ENCODE data around the gene SYCE3.
"Not testable (repeated sequence)": the region's sequence is repeated elsewhere in the genome, so short reads cannot be mapped to it uniquely, and the experiment has no call there.

Gene SYCE3, protein sequence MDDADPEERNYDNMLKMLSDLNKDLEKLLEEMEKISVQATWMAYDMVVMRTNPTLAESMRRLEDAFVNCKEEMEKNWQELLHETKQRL

DNA sequence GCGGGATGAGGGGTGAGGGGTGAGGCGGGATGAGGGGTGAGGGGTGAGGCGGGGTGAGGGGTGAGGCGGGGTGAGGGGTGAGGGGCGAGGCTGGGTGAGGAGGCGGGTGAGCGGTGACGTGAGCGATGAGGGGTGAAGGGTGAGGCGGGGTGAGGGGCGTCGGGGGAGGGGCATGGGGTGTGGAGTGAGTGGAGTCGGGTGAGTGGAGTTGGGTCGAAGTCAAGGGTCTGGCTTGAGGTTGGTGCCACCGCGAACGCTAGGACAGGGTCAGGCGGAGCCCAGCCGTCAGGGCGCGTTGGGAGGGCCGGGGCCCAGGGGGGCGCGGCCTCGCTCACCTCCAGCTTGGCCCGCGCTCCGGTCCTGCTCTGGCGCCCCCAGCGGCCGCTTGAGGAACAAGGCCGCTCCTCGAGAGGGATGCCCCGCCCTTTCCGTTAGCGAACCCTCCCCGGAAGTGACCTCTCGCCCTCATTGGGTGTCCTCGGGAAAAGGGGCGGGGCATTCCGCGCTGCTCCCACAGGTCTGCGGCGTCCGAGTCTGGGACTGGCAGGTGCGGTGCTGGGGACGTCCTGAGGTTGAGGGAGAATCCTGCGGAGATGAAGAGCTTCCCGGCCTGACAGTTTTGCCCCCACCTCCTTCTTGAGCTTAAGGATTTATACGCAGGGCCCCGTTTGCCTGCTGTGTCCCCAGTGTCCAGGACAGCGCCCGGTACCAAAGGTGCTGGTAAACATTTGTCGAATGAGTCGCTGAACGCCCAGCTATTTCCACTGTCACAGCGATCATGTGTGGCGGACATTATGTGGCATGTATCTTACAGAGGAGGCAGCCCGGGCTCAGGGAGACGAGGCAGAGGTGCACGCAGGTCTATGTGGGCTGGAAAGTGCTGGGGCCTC lies at the start of gene SYCE3:
SYCE3 (minus strand) TSS at position 397 of the 890 bp plus-strand sequence. CDS start 6,514 bp downstream, outside the sequence.
- DNase-seq (ENCODE audit: low read depth in 2 of 2), result peak; percentile 96 to 97

DNA sequence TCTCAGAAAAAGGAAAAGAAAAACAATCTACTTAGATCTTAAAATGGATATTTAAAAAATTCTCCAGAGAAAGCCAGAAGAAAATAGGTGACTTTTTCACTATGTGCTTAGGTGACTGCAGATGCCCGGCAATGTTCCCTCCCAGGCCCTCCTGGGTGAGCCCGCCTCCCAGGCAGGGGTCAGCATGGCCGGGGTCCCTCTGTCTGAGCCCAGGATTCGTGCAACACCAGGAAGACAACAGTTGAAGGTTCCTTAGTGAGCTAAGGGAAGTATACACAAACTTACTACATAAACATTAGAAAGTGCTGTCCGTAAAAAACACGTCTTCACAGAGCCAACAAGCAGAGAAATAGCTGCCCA lies 49.4 kb upstream of the SYCE3 start:
- no peak for DNase-seq (ENCODE audit: low read depth in 2 of 2)

DNA sequence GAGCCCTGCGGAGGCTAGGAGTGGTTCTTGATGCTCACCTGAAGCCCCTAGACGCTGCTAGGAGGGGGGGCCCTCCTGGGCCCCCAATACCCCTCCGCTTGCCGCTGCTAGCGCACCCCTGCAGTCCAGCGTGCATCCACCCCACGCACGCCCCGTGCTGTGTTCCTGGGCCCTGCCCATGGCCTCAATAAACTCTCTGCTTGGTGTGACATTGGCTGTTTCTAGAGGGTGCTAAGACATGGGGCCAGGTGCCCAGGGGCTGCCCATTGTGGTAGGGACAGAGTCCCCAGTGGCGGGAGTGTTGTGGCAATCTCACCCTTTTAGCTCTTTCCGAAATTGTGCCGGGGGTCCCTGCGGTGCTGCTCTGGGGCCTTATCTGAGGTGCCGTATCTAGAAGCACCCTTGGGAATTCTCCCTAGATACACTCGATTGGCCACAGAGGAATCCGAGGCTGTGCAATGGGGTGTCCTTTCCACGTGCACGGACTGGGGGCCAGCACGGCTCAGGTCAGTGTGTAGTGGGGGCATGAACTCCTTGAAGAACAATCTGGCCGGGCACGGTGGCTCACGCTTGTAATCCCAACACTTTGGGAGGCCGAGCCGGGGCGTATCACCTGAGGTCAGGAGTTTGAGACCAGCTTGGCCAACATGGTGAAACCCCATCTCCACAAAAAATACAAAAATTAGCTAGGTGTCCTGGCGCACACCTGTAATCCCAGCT lies 48.8 kb upstream of the SYCE3 start:
- no peak for DNase-seq (ENCODE audit: low read depth in 2 of 2)

DNA sequence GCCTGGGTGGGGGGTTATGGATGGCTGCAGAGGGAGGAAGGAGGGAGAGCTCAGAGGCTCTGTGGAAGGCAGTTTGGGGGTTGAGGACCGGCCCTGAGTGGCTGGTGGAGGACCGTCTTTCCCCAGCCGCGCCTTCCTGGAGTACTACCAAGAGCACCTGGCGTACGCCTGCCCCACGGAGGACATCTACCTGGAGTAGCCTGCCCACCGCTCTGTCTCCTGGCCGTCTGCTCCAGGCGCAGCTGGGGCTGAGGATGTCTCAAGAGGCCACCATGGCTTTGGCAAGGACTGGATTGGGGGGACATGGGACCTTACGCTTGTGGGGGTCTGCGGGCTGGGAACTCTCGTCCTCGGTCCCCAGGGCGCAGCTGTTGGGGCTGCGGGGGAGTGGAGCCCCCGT lies 47.9 kb upstream of the SYCE3 start:
- DNase-seq (ENCODE audit: low read depth in 2 of 2), result no peak

DNA sequence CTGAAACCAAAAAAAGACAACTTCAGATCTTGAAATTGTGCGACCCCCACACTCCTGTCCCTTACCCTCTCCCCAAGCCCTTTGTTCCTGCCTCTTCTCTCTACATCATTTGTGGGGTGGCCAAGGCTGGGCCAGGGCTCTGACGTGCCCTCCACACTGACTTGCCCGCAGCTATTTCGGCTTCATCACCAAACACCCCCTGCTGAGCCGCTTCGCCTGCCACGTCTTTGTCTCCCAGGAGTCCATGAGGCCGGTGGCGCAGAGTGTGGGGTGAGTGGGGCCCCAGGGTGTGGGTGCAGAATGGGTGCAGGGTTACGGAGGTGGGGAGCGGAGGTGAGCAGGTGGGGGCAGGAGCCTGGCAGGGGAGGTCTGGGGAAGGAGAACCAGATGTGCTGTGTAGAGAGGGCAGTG lies 47.3 kb upstream of the SYCE3 start:
- DNase-seq (ENCODE audit: low read depth in 2 of 2), result no peak

DNA sequence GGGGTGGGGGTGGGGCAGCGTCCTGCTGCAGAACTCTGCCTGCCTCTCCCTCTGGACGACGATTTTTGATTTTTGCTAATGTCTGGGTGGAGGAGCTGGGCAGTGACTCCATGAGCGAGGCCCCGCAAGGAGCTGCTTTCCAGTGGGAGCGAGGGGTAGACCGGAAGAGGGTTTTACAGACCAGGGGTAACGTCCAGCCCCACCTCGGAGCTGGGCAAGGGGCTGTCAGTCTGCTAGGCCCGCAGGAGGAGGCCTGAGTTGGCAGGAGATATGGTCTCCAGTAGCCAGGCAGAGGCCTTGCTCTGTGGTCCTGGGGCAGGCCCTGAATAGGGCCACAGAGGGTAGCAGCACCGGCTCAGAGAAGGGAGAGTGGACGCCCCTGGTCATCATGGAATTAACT lies 46.9 kb upstream of the SYCE3 start:
- DNase-seq (ENCODE audit: low read depth in 2 of 2), result no peak

DNA sequence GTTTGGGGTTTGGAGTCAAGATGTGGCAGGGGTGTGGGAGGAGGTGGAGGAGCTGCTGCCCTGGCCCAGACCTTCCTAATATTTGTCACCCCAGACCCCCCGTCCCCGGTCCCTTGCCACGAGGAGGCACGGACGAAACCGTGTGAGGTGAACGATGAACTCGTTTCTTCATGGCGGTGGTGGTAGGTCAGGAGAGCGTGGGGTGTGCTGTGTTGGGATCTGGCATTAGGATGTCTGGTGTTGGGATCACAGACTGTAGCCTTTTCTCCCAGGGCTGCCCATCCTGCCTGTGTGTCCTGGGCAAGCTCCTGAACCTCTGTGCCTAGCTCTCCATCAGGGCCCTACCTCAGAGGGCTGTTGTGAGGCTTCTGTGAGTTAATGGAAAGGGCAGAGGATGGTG lies 46.3 kb upstream of the SYCE3 start:
- no peak for DNase-seq (ENCODE audit: low read depth in 2 of 2)

DNA sequence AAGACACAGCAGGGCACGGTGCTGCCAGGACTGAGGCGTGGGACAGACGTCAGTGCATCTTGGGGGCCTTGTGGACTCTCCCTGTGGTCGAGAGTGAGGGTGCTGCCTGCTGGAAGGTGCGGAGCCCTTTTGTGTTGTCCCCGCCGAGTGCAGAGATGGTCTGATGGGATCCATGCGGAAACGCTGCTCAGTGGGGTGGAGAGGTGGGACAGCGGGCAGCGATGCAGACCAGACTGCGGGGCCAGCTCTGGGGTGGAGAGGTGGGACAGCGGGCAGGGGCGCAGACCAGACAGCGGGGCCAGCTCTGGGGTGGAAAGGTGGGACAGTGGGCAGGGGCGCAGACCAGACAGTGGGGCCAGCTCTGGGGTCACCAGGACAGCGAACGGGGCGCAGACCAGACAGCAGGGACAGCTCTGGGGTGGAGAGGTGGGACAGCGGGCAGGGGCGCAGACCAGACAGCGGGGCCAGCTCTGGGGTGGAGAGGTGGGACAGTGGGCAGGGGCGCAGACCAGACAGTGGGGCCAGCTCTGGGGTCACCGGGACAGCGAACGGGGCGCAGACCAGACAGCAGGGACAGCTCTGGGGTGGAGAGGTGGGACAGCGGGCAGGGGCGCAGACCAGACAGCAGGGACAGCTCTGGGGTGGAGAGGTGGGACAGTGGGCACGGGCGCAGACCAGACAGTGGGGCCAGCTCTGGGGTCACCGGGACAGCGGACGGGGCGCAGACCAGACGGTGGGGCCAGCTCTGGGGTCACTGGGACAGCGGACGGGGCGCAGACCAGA lies 45.5 kb upstream of the SYCE3 start:
- not testable (repeated sequence) for DNase-seq (ENCODE audit: low read depth in 2 of 2)

DNA sequence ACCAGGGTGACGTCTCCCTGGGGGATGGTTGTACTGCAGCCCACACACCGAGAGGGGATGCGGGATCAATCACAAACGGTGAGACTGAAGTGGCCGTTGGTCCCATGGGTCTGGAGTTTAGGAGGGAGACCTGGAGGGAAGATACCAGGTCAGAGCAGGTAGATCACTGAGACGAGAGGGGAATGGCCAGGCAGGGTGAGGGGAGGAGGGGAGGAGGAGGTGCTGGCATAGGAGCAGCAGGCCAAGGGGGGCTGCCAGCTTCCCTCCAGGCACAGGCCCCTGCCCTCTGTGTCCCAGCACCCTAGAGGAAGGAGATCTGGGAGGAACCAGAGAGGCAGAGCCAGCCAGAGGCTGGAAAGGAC lies 44.9 kb upstream of the SYCE3 start:
- no peak for DNase-seq (ENCODE audit: low read depth in 2 of 2)

DNA sequence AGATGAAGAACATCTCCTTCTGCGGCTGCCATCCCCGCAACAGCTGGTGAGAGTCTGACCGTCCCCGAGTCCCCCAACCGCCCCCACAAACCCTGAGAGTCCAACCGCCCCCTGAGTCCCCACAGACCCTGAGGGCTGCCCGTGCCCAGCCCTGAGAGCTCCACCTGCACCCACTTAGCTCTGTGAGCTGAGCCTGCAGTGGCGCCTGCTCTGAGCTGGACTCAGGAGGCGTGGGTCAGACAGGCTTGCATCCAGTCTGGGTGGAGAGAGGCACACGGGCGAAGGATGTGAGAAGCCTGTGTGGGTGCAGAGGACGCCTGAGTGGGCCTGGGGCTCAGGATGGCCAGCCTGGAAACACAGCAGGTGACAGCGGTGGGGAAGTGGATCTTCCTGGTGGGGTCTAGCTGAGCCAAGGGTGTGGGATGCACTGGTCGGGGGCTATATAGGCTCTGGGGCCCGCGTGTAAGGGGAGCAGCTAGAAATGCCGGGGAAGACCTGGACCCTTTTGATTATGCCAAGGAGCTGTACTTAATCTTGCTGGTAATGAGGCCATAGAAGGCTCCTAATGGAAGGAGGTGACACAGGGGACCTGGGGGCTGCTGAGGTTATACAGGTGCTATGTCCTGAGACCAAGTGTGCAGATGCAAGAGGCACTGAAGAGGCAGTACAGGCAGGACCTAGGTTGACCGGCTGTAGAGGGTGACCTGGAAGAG lies 44.4 kb upstream of the SYCE3 start:
- DNase-seq (ENCODE audit: low read depth in 2 of 2), result no peak

DNA sequence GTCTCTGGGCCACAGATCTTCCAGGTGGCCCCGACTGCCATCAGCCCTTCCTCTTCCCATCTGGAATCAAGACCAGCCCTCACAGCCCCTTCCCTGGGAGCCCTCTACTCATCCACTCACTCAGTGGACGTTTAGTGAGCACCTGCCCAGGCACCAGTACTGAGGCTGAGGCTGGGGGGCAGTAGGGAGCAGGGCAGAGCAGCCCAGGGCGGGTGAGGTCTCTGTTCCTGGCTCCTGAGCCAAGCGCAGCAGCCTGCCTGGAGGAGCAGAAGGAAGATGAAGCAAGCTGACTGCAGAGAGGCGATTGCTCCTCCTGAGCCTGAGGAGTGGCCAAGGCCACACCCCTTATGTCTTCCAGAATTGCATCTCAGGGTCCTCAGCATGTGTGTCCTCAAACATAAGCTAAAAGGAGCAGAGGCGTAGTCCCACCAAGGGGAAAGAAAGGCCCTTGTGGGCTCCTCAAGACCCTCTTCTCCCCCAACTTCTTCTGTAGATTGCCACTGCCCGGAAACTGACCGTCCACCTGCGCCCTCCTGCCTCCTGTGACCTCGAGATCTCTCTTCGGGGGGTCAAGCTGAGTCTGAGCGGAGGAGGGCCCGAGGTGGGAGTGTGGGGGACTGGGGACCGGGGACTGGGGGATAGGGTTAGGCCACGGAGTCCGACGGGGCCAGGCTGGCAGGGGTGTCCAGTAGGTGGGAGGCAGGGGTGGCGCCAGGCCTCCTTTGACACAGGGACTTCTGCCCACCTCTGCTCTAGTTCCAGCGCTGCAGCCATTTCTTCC lies 43.6 kb upstream of the SYCE3 start:
- no peak for DNase-seq (ENCODE audit: low read depth in 2 of 2)

DNA sequence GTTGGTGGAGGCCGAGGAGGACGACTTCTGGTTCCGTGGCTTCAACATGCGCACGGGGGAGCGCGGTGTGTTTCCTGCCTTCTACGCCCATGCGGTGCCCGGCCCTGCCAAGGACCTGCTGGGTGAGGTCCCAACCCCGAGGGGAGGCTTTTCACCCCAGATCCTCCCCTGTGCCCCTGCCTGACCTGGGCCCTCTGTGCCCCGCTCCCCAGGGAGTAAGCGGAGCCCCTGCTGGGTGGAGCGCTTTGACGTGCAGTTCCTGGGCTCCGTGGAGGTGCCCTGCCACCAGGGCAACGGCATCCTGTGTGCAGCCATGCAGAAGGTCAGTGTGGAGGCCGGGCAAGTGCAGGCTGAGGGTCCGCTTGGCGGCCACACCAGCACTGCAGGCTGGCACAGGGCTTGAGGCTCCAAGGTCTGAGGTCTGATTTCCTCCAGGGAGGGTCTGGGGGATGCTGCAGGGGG lies 42.9 kb upstream of the SYCE3 start:
- no peak for DNase-seq (ENCODE audit: low read depth in 2 of 2)

DNA sequence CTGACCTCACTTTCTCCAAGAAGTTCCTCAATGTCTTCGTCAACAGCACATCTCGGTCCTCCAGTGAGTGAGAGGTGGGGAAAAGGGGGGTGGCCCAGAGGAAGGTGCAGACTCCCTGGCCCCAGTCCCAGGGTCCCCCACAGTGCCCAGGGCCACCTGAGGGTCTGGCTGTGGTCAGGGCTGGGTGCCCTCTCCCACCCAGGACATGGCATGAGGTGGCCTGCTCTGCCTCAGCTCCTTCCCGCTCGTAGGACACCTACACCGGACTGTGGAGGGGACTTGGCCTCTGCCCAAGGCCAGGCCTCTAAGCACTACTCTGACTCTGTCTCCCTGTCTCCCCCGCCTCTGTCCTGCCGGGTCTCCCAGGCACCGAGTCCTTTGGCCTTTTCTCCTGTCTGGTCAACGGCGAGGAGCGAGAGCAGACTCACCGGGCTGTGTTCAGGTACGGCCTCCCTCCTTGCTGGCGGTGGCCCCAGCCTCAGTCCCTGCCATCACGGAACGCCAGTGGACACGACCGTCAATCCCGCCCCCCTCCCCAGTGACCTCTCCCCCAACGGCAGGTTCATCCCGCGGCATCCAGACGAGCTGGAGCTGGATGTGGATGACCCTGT lies 42.4 kb upstream of the SYCE3 start:
- no peak for DNase-seq (ENCODE audit: low read depth in 2 of 2)

DNA sequence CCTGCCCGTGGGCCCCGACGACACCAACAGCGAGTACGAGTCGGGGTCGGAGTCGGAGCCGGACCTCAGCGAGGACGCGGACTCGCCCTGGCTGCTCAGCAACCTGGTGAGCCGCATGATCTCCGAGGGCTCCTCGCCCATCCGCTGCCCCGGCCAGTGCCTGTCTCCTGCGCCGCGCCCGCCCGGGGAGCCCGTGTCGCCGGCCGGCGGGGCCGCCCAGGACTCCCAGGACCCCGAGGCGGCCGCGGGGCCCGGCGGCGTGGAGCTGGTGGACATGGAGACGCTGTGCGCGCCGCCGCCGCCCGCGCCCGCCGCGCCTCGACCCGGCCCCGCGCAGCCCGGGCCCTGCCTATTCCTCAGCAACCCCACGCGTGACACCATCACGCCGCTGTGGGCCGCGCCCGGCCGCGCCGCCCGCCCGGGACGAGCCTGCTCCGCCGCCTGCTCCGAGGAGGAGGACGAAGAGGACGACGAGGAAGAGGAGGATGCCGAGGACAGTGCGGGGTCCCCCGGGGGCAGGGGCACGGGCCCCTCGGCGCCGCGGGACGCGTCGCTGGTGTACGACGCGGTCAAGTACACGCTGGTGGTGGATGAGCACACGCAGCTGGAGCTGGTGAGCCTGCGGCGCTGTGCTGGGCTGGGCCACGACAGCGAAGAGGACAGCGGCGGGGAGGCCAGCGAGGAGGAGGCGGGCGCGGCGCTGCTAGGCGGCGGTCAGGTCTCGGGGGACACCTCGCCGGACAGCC lies 41.7 kb upstream of the SYCE3 start:
- DNase-seq (ENCODE audit: low read depth in 2 of 2), result no peak

DNA sequence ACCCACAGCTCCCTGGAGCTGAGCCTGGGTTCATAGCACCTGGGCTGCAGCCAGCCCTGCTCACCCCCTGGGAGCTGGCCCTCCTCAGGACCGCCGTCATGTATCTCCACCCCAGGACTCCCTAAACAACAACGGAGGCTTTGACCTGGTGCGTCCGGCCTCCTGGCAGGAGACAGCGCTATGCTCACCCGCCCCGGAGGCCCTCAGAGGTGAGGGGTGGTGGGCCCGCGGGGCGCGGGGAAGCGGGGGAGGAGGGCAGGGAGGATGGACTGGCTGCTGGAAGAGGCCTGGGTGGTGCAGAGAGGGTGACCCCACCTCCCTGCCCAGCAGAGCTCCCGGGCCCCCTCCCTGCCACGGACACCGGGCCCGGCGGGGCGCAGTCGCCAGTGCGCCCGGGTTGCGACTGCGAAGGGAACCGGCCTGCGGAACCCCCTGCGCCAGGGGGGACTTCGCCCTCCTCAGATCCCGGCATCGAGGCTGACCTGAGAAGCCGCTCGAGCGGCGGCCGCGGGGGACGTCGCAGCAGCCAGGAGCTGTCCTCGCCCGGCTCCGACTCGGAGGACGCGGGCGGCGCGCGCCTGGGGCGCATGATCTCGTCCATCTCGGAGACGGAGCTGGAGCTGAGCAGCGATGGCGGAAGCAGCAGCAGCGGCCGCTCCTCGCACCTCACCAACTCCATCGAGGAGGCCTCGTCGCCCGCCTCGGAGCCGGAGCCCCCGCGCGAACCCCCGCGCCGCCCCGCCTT lies 41.0 kb upstream of the SYCE3 start:
- DNase-seq (ENCODE audit: low read depth in 2 of 2), result no peak

DNA sequence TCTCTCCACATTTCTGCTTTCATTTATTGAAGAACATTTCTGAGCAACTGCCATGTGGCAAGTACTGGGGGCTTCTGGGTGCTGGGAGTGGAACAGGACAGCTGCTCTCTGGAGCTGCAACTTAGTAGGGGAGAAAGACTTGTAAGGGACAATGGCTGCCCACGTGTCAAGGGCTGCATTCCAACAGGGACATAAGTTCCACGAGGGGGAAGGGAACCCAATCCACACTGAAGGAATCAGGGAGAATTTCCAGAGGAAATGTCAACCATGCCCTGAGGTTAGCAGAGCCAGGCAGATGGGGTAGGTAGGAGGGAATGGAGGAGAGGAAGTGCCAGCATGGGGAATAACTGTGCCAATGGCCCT lies 39.6 kb upstream of the SYCE3 start:
- no peak for DNase-seq (ENCODE audit: low read depth in 2 of 2)

DNA sequence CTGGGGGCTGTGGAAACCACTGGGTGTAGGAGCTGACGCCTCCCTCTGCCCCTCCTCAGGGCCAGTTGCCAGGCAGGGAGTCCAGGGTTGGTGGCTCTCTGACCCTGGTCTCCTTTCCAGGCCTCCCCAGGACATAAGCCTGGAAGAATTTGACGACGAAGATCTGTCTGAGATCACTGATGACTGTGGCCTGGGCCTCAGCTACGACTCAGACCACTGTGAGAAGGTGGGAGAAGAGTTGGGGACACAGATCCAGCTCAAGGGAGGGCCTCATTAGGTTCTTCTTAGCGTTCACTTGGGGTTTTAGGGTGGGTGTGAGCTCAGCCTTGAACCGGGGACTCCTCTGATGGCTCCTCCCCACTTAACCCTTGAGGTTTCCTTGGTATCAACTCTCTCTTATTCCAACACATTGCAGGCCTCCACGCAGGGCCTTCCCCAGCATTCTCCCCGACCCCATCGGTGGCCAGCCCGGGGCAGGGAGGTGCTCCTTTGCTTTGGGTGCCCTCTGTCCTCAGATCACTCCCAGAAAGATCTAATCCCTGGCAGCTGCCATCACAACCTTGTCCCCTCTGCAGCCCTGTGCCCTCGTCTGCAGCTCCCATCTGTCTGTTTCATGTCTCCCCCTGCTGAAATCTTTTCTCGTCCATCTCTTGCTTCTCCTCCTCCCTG lies 39.1 kb upstream of the SYCE3 start:
- DNase-seq (ENCODE audit: low read depth in 2 of 2), result no peak

DNA sequence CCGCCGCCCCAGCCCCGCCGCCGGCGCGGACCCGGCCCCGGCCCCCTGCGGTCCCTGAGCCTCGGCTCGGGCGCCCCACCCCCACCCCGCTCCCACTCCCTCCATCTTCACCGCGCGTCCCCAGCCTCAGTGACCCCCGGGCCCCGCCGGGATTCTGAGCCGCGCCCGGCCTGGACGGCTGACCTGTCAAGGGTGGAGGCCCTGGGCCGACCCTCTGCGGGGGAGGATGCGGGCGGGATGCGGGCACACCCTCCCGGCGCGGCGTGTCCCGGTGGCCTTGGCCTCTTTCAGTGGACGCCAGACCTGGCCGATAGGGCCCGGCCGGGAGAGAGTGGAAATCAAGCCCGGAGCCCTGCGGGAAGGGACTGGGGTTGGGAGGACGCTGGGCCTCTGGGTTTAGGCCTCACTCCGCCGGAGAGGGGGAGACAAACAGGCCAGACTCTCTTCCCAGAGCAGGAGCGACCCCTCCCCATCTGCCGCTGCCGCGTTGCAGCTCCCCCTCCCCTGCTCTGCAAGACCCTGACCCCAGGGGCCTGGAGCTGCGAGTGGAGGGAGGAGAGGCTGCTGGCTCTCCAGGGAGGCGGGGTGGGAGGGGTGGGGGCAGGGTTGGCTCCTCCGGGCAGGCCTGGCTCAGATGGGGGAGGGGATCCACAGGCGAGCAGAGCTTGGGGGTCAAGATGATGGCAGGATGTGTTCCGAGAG lies 38.4 kb upstream of the SYCE3 start:
- DNase-seq (ENCODE audit: low read depth in 2 of 2), result no peak
